Adrenal gland (tissue), 12 donors: Measurements from ENCODE around the gene PTCH2. TPM values are rescaled to one million over a fixed set of nuclear protein-coding genes. Genes with fewer than 3 reads are reported as not detected.
A peak's percentile ranks its signal among the peaks of the same experiment; 100 is the strongest.

Experiments used
- DNase-seq, 7 donors: peaks; one replicate each; pipeline ENCODE4 v3.0.0-alpha.2; 2019 to 2020
- H3K27ac ChIP-seq, 5 donors: fragments of 200-600 bp; sonication (generic) in 4 of 5; 1 replicate in 3 of 5; 2 replicates in 2 of 5; pipeline versions ENCODE4 v1.5.1 to v1.8.0; 2016 to 2020; ENCODE audit warnings: mild to moderate bottlenecking in 1 of 5
- H3K27me3 ChIP-seq: fragments of 200-600 bp; 2 replicates; pipeline ENCODE4 v1.8.0; 2021
- H3K36me3 ChIP-seq, 2 donors: fragments of 200-600 bp; replicated peaks in 1 of 2; 1 replicate in 1 of 2; 2 replicates in 1 of 2; pipeline versions ENCODE4 v1.5.1 to v1.8.0; 2018 to 2022
- H3K4me1 ChIP-seq, 2 donors: fragments of 200-600 bp; replicated peaks in 1 of 2; 1 replicate in 1 of 2; 2 replicates in 1 of 2; pipeline versions ENCODE4 v1.5.1 to v1.8.0; 2018 to 2021
- H3K4me3 ChIP-seq, 4 donors: fragments of 200-600 bp; sonication (generic) in 3 of 4; one replicate each; pipeline ENCODE4 v1.5.1; 2016 to 2018
- H3K9me3 ChIP-seq, 3 donors: fragments of 200-600 bp; sonication (generic) in 1 of 3; replicated peaks in 1 of 3; 1 replicate in 2 of 3; 2 replicates in 1 of 3; pipeline versions ENCODE4 v1.5.1 to v1.8.0; 2016 to 2021
- POLR2A ChIP-seq, 2 donors: fragments of 450-650 bp; IDR thresholded peaks; one replicate each; pipeline ENCODE4 v1.6.1; 2017; ENCODE audit warnings: antibody characterized with exemption in 2 of 2, mild to moderate bottlenecking in 2 of 2, moderate library complexity in 1 of 2
- WGBS, 4 donors: extraction: QIAGEN DNeasy Blood & Tissue Kit in 2 of 4; methylation state at CpG; one replicate each; pipeline versions ENCODE4 v1.1.5 to v1.1.7; 2013 to 2017; 5-methylcytosine and 5-hydroxymethylcytosine counted together
- intact Hi-C, 2 donors: fragments of 100-400 bp; cut with DNase I; formaldehyde crosslinking; loops; one replicate each; pipeline versions ENCODE4 v1.14.1 to v1.15.0; 2022 to 2023
- polyA plus RNA-seq, 3 donors: library from polyadenylated mRNA; stranded (reverse); fragments of 200-250 nt in 2 of 3; fragments of 350-450 nt in 1 of 3; fragmentation: Illumina TruSeq in 1 of 3; extraction: RNeasy Lipid Tissue Mini Kit (QIAGEN cat#74804) in 1 of 3; gene quantifications; one replicate each; pipeline ENCODE4 v1.2.3, GENCODE V29; 2013 to 2014
- total RNA-seq, 9 donors: library from RNA; depleted of rRNA in 4 of 9; stranded (reverse); fragments of >200 nt in 4 of 9; fragments of 120-200 nt in 1 of 9; fragmentation: NEBNext Ultra II Directional in 1 of 9; extraction: Animal tissue kit (Norgen Biotek cat#: 25700) in 1 of 9; gene quantifications; one replicate each; pipeline versions ENCODE4 v1.1.0 to v1.2.4, GENCODE V29; 2013 to 2023
- TF ChIP-seq, protein P1 (sequence below), 6 experiments: fragments of 450-650 bp in 4 of 6; fragments of 200-600 bp in 2 of 6; sonication (generic) in 1 of 6; IDR thresholded peaks; 1 replicate in 5 of 6; 2 replicates in 1 of 6; pipeline versions ENCODE4 v1.5.1 to v1.8.0; 2016 to 2021; ENCODE audit warnings: antibody characterized with exemption in 6 of 6, mild to moderate bottlenecking in 2 of 6, moderate library complexity in 1 of 6
- donor health status: healthy with polysubstance abuse.
- donor health status: Bipolar disorder and iron deficiency.
- donor health status: DM: yes; HTN: yes; CAD: no.
- donor health status: DM: no; HTN: no; CAD: no.
- donor health status: DM: no; HTN: no; CAD: no.
- donor health status: DM: yes; HTN: yes; CAD: no.

The PTCH2 gene
- total and polyA plus RNA-seq, 12 donors = 0.40 to 7.8 (median 1.8) TPM

DNA sequence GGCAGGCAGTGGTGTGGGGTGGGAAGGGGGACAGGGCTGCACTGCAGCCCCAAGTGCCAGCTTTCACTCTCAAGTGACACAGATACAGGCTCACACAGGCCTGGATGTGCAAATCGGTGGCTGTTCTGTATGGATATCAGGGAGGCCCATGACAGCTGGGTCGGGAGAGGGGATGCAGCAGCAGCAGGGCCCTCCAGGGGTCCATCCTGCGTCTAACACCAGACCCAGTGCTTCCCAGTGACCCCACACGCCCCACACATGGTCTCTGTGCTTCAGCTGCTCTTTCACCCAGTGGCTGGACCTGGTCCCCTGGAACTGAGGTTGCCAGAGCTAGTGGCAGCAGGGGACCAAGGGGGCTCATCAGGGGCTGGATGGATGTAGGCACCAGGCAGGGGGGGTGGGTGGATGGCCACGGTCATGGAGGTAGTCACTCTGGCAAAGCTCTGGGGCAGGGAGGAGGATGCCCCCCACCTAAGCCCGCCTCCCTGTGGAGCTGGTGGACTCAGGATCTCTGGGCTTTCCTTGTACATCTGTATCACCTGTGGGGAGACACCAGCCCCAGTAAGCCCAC lies 20.8 kb downstream of the PTCH2 start:
- intact Hi-C loops = no loop called here
- Histone ChIP-seq H3K4me1 (peaks cover 8 to 17% of the 10 kb centered on the region in 2 donors), H3K36me3 (no peaks in the 10 kb centered on the region), H3K27me3 (no peaks in the 10 kb centered on the region), H3K27ac (no peak overlapping the region), H3K4me3 (no peak overlapping the region), H3K9me3 (no peaks in the 10 kb centered on the region)
- DNase-seq = peak in 1 of 7 donors; percentile 18
- TF ChIP-seq, protein P1, sequence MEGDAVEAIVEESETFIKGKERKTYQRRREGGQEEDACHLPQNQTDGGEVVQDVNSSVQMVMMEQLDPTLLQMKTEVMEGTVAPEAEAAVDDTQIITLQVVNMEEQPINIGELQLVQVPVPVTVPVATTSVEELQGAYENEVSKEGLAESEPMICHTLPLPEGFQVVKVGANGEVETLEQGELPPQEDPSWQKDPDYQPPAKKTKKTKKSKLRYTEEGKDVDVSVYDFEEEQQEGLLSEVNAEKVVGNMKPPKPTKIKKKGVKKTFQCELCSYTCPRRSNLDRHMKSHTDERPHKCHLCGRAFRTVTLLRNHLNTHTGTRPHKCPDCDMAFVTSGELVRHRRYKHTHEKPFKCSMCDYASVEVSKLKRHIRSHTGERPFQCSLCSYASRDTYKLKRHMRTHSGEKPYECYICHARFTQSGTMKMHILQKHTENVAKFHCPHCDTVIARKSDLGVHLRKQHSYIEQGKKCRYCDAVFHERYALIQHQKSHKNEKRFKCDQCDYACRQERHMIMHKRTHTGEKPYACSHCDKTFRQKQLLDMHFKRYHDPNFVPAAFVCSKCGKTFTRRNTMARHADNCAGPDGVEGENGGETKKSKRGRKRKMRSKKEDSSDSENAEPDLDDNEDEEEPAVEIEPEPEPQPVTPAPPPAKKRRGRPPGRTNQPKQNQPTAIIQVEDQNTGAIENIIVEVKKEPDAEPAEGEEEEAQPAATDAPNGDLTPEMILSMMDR (IDR thresholded peaks at IDR 0.05) = no peak
- TF ChIP-seq POLR2A (IDR thresholded peaks at IDR 0.05) = no peak
- WGBS, 4 donors = 73 to 100% (median 85%) methylated on average over 1 to 6 of the region's 6 CpGs

DNA sequence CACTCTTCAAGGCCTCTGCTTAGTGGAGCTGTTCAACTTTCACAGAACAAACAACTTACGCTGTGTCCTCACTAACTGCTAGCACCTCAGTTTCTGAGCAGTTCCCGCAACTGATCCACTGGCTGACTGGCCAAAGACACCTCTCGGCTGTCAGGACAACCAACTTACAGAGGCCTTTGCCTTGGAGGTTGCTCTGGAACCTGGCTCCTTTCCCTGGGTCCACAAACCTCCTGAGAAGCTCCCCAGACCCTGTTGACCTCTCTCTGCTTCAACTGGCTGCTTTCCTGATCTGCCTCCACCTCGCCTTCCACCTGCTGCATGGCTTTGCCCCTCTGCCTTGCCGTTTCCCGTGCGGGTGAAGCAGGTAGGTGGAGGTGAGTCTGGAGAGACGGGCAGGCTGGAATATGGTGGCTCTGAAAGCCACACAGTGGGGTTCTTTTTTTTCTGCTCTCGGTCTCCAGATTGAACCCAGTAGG lies 21.8 kb downstream of the PTCH2 start:
- intact Hi-C loops = no loop called here
- no peaks in the 10 kb centered on the region for H3K27me3 ChIP-seq
- peaks cover 8 to 17% of the 10 kb centered on the region in 2 donors for H3K4me1 ChIP-seq
- peak in 1 of 7 donors; percentile 16 for DNase-seq
- H3K36me3 ChIP-seq = no peaks in the 10 kb centered on the region
- 85 to 92% (median 90%) methylated on average over 9 of the region's 9 CpGs for WGBS, 4 donors
- no peak overlapping the region for H3K27ac ChIP-seq
- H3K4me3 ChIP-seq = no peak overlapping the region
- no peaks in the 10 kb centered on the region for H3K9me3 ChIP-seq
- no peak for TF ChIP-seq POLR2A (IDR thresholded peaks at IDR 0.05)
- TF ChIP-seq, protein P1 (IDR thresholded peaks at IDR 0.05) = no peak

DNA sequence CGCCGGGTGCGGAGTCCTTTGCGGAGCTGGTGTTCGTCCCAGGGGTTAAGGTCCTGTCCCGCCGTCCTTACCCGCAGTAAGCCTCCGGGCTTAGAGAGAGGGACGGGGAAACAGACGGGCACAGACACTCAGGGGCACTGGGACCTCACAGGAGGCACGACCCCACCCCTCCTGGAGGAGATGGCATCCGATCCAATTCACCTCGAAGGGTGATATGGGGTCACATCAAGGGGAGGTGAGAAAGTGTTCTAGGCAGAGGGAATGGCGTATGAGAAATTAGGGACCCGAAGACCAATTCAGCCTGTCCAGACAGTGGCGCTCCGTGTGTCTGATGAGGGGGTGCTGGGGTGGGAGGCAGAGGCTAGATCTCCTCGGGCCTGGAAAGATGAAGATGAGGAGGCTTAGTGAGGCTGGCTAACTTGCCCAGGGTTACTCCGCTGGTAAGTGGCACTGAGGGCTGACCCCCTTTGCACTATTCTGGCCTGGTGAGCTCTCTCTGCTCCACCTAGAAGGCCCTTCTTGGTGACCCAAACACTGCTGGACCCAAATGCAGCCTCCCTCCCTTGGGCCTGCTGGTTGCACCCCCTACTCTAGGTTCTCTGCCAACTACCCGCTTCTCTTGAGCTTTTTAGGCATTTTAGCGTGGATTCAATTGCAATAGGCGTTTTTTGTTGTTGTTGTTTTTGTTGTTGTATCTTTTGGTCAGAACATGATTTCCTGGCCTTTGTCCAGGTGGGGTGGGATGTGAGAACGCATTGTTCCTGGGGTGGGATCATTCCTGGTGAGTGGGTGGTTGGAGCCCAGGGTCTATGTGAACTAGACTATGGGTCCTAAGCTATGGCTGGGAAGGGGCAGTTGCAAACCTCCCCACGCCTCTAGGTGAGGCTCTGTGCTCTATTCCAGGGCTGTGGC lies 22.5 kb downstream of the PTCH2 start:
- Histone ChIP-seq H3K36me3 (no peaks in the 10 kb centered on the region), H3K4me3 (peak overlapping the region in 2 of 4 donors; percentile 27 to 56), H3K4me1 (peaks cover 8 to 17% of the 10 kb centered on the region in 2 donors), H3K27me3 (no peaks in the 10 kb centered on the region), H3K27ac (peak overlapping the region; percentile 66 to 93 (median 83)), H3K9me3 (no peaks in the 10 kb centered on the region)
- DNase-seq = peak in 3 of 7 donors; percentile 19 to 65 (median 26)
- TF ChIP-seq POLR2A (IDR thresholded peaks at IDR 0.05) = no peak
- TF ChIP-seq, protein P1 (IDR thresholded peaks at IDR 0.05) = peak in 1 of 6 experiments; percentile 24
- 25 to 37% (median 29%) methylated on average over 20 to 25 of the region's 25 CpGs for WGBS, 4 donors
- intact Hi-C loops = no loop called here
